ENCODE results near the gene SPDEF.

- TF ChIP-seq EZH2 (IDR thresholded peaks at IDR 0.05; ENCODE audit: borderline replicate concordance, insufficient read depth, low read depth, low read length, poor library complexity, severe bottlenecking) = no peak
- TF ChIP-seq CTCF (IDR thresholded peaks at IDR 0.05) = no peak
These were observed 22.5 kb upstream of the SPDEF start for GRCh38 chr6:34578445-34579262.

Data from B cell (primary cell).